AG04449 (cell line): ENCODE data around the gene CASQ2.

Experiments
- CTCF ChIA-PET: fragments of 350-600 bp; formaldehyde crosslinking; extraction: SDS; loops from one replicate; lab custom pipeline; 2021; ENCODE audit warnings: antibody characterized with exemption; lab: Yijun Ruan, JAX
- POLR2A ChIA-PET: fragments of 400-600, 350-600 bp; formaldehyde crosslinking; extraction: SDS; loops from one replicate; lab custom pipeline; 2020; ENCODE audit warnings: antibody characterized with exemption, inconsistent platforms; lab: Yijun Ruan, JAX
- DNase-seq: peaks from one replicate; pipeline ENCODE4 v3.0.0-alpha.2; 2010; ENCODE audit warnings: low read depth, low spot score
- H3K4me3 ChIP-seq: 2 replicates; pipeline ENCODE4 v1.5.1; 2011; ENCODE audit warnings: low read depth, mild to moderate bottlenecking, control low read depth, low read length
- TF ChIP-seq, protein P1 (sequence below): IDR thresholded peaks from one replicate; pipeline ENCODE4 v1.5.1; 2011; ENCODE audit warnings: mild to moderate bottlenecking, moderate library complexity, low read length, control low read depth, inconsistent platforms; ENCODE audit not compliant: insufficient read depth; ENCODE audit errors: missing control alignments

The CASQ2 gene

DNA sequence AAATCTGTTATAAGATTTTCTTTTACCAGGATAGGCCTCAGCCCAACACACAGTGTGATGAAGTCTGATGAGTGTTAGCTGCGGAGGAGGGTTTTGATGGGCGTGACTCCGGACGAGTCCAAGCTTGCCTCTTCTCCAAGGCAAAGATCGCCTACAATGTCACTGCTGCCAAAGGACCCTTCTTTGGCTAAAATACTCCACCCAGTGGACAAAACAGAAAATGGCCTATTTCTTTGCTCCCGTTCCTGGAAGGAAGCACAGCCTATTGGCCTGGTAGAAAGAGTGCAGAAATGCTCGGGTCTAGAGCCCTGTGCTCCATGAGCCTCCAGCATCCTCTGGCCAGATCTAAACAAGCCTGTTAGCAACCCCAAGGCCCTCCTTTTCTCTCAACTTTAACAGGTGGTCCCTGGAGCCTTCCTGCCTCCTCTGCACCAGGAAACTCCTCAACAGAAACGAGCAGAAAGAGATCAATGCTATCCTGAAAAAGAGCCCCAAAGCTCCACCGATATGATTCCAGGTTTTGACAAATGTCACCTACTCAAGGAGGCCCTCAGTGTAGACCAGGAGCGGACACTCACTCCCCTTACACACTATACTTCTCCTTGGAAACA, 3.4 kb upstream of the CASQ2 start:
- TF ChIP-seq, protein P1, sequence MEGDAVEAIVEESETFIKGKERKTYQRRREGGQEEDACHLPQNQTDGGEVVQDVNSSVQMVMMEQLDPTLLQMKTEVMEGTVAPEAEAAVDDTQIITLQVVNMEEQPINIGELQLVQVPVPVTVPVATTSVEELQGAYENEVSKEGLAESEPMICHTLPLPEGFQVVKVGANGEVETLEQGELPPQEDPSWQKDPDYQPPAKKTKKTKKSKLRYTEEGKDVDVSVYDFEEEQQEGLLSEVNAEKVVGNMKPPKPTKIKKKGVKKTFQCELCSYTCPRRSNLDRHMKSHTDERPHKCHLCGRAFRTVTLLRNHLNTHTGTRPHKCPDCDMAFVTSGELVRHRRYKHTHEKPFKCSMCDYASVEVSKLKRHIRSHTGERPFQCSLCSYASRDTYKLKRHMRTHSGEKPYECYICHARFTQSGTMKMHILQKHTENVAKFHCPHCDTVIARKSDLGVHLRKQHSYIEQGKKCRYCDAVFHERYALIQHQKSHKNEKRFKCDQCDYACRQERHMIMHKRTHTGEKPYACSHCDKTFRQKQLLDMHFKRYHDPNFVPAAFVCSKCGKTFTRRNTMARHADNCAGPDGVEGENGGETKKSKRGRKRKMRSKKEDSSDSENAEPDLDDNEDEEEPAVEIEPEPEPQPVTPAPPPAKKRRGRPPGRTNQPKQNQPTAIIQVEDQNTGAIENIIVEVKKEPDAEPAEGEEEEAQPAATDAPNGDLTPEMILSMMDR: peak; percentile 65
- CTCF ChIA-PET: interaction anchor here (0.8 to 9.7 kb wide), 24 partner anchors 10 to 446 kb away, joined by 3 to 174 read pairs (median 4); no protein-coding TSS in a partner anchor
- POLR2A ChIA-PET: no interaction called here
- H3K4me3 ChIP-seq: peak overlapping the region; percentile 18; the same call in 1 of the 2 replicates
- DNase-seq: peak; percentile 46

DNA sequence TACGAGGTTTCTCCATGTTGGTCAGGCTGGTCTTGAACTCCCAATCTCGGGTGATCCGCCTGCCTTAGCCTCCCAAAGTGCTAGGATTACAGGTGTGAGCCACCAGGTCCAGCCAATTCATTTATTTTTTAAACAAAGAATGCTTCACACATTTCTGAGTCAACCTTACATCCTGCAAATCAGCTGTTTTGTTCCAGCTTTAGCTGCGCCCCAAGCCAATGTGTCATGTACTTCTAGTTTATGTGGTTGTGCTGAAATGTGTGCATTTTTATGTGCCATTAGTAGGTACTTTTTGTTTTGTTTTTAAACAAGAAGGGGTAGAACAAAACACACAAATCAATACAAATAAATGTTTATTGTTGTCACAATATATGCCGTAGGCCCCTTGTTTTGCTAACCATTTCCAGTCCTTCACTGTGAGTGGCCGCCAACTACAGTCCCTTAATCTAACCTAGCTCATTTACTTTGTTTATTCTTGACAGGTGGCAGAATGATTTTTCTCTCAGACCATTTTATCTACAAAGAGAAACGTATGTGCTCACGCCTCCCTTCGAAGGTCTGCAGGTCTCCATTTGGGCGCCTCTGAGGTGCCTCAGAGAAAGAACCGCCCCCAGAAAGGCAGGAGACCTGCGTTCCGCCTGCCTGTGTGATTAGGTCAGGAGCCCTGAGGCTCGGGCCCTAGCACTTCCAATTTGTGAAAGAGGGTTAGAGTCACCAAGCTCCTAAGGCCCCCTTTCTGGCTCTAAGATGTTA, 2.8 kb upstream of the CASQ2 start:
- DNase-seq: no peak
- peak overlapping the region; percentile 18; the same call in 1 of the 2 replicates for H3K4me3 ChIP-seq
- POLR2A ChIA-PET: no interaction called here
- TF ChIP-seq, protein P1: no peak
- CTCF ChIA-PET: interaction anchor here (0.8 to 9.7 kb wide), 25 partner anchors 9 to 445 kb away, joined by 3 to 174 read pairs (median 4); no protein-coding TSS in a partner anchor

GRCh38 chr1:115767403-115767802, 1.1 kb downstream of the CASQ2 start:
- ChIA-PET POLR2A (no interaction called here), CTCF (interaction anchor here (1.5 to 9.7 kb wide), 3 partner anchors 49 to 160 kb away, joined by 5 to 174 read pairs (median 10); no protein-coding TSS in a partner anchor)
- TF ChIP-seq, protein P1: no peak
- DNase-seq: no peak
- no peak overlapping the region for H3K4me3 ChIP-seq

DNA sequence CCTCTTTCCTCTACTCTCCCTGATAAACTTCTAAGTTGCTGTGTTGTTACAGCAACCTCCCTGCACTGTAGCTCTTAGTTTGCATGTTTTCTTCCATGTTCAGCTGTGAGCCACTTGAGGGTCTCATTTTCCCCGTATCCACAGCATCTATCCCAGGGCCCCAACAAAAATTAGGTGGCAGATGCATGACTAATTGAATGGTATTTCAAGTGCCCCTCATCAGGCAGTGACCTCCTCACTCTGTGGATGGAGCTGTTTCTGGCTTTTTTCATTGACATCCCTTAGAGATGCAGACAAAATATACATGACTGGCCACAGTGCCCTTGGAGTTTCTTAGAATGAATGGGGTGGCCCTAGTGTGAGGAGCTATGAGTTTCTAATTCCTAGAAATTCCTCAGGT, 3.4 kb downstream of the CASQ2 start:
- POLR2A ChIA-PET: no interaction called here
- TF ChIP-seq, protein P1: no peak
- CTCF ChIA-PET: interaction anchor here (1.0 to 9.7 kb wide), 12 partner anchors 9 to 296 kb away, joined by 3 to 174 read pairs (median 4); no protein-coding TSS in a partner anchor
- no peak overlapping the region for H3K4me3 ChIP-seq
- DNase-seq: no peak

DNA sequence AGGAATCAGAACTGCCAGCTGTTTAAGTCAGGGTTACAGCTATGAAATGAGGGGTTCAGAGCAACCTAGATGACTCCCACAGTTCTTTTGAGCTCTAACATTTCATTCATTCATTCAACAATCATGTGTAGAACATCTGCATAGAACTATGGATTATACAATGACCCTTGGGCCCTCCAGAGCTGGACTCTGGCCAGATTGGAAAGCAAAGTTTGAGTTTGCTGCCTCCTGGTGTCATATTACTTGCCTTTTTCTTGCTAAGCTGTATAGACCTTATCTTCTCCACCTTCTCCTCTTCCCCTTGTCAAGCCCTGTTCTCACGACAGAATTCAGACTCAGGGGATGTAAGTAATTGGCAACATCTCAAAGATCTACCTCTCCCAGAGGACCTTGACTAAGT, 4.0 kb downstream of the CASQ2 start:
- DNase-seq: no peak
- ChIA-PET CTCF (interaction anchor here (1.0 to 9.7 kb wide), 12 partner anchors 9 to 295 kb away, joined by 3 to 174 read pairs (median 4); partner anchors contain the start of gene VANGL1), POLR2A (no interaction called here)
- TF ChIP-seq, protein P1: peak; percentile 19
- H3K4me3 ChIP-seq: no peak overlapping the region

- CTCF ChIA-PET: interaction anchor here (0.7 to 9.7 kb wide), 5 partner anchors 8 to 167 kb away, joined by 3 to 174 read pairs (median 3); no protein-coding TSS in a partner anchor
- POLR2A ChIA-PET: no interaction called here
- no peak for DNase-seq
- no peak overlapping the region for H3K4me3 ChIP-seq
- TF ChIP-seq, protein P1: no peak
Measured at GRCh38 chr1:115762779-115763178, 5.7 kb downstream of the CASQ2 start.
